SK-N-SH (cell line): ENCODE measurements around the gene GTF2H4. TPM values are rescaled to one million over a fixed set of nuclear protein-coding genes. Genes with fewer than 3 reads are reported as not detected.

Experiments
- CTCF ChIA-PET: fragments of 300-600, 350-600 bp; formaldehyde crosslinking; extraction: SDS; loops from one replicate; lab custom pipeline; 2021; lab: Yijun Ruan, JAX
- POLR2A ChIA-PET: fragments of 350-600 bp; sonication (Branson Sonifier 250); formaldehyde crosslinking; extraction: SDS; loops from one replicate; lab custom pipeline; 2020; ENCODE audit warnings: antibody characterized with exemption, inconsistent platforms; lab: Yijun Ruan, JAX
- DNase-seq: peaks from one replicate; pipeline ENCODE4 v3.0.0; 2012
- H2AFZ ChIP-seq: fragments of 200-600 bp; sonication (generic); 2 replicates; pipeline ENCODE4 v1.8.1; 2016; ENCODE audit warnings: antibody characterized with exemption, mild to moderate bottlenecking, low read depth
- H3F3A ChIP-seq: fragments of 200-600 bp; sonication (generic); replicated peaks from 2 replicates; pipeline ENCODE3; 2016; ENCODE audit warnings: antibody characterized with exemption, mild to moderate bottlenecking; ENCODE audit not compliant: insufficient read depth
- H3K27ac ChIP-seq, 2 experiments: fragments of 200-500 bp in 1 of 2; fragments of 200-600 bp in 1 of 2; sonication (Bioruptor generic) in 1 of 2; sonication (generic), shearing (Covaris generic) in 1 of 2; 2 replicates each; pipeline versions ENCODE4 v1.5.1 to v1.6.1; 2014 to 2016; ENCODE audit warnings: low read depth in 2 of 2, inconsistent platforms in 1 of 2, low read length in 1 of 2, mild to moderate bottlenecking in 1 of 2, mixed read lengths in 1 of 2
- H3K27me3 ChIP-seq: fragments of 200-600 bp; sonication (generic), shearing (Covaris generic); 2 replicates; pipeline ENCODE4 v1.6.1; 2016; ENCODE audit warnings: mixed run types; ENCODE audit not compliant: insufficient read depth
- H3K36me3 ChIP-seq, 2 experiments: fragments of 200-500 bp in 1 of 2; fragments of 200-600 bp in 1 of 2; sonication (Bioruptor generic) in 1 of 2; sonication (generic) in 1 of 2; replicated peaks in 1 of 2; 2 replicates each; pipeline versions ENCODE3 to v1.5.1; 2014 to 2016; ENCODE audit warnings: low read length in 1 of 2, mild to moderate bottlenecking in 1 of 2; ENCODE audit not compliant: insufficient read depth in 2 of 2, control insufficient read depth in 1 of 2
- H3K4me1 ChIP-seq, 2 experiments: fragments of 200-500 bp in 1 of 2; fragments of 200-600 bp in 1 of 2; sonication (Bioruptor generic) in 1 of 2; sonication (generic), shearing (Covaris generic) in 1 of 2; 2 replicates each; pipeline versions ENCODE4 v1.5.1 to v1.6.1; 2014 to 2016; ENCODE audit warnings: low read depth in 1 of 2, low read length in 1 of 2, mixed run types in 1 of 2; ENCODE audit not compliant: insufficient read depth in 2 of 2, control insufficient read depth in 1 of 2
- H3K4me2 ChIP-seq: fragments of 200-600 bp; sonication (generic), shearing (Covaris generic); 2 replicates; pipeline ENCODE4 v1.6.1; 2017; ENCODE audit warnings: mixed run types
- H3K4me3 ChIP-seq, 2 experiments: fragments of 200-500 bp in 1 of 2; fragments of 200-600 bp in 1 of 2; sonication (Bioruptor generic) in 1 of 2; sonication (generic), shearing (Covaris generic) in 1 of 2; 2 replicates each; pipeline versions ENCODE4 v1.5.1 to v1.8.1; 2014 to 2016; ENCODE audit warnings: low read depth in 2 of 2, inconsistent platforms in 1 of 2, low read length in 1 of 2, mild to moderate bottlenecking in 1 of 2, mixed read lengths in 1 of 2, moderate library complexity in 1 of 2
- H3K79me2 ChIP-seq: fragments of 200-600 bp; sonication (generic); 2 replicates; pipeline ENCODE4 v1.8.1; 2017; ENCODE audit warnings: mild to moderate bottlenecking; ENCODE audit not compliant: insufficient read depth
- H3K9ac ChIP-seq: fragments of 200-600 bp; sonication (generic); 2 replicates; pipeline ENCODE4 v1.6.1; 2017; ENCODE audit warnings: mixed run types
- H3K9me2 ChIP-seq: fragments of 200-600 bp; sonication (generic); 2 replicates; pipeline ENCODE4 v1.6.1; 2017; ENCODE audit warnings: mixed run types
- H3K9me3 ChIP-seq: fragments of 200-600 bp; sonication (generic); 2 replicates; pipeline ENCODE4 v1.6.1; 2017; ENCODE audit warnings: mixed run types, mild to moderate bottlenecking, moderate library complexity
- H4K20me1 ChIP-seq: fragments of 200-600 bp; sonication (generic); 2 replicates; pipeline ENCODE4 v1.6.1; 2017; ENCODE audit warnings: mild to moderate bottlenecking, mixed run types; ENCODE audit not compliant: insufficient read depth
- EP300 ChIP-seq, 2 experiments: IDR thresholded peaks; 2 replicates each; pipeline versions ENCODE4 v1.4.0 to v1.6.1; 2012; ENCODE audit warnings: borderline replicate concordance in 1 of 2, low read depth in 1 of 2, low read length in 1 of 2
- FOSL2 ChIP-seq: IDR thresholded peaks from 2 replicates; pipeline ENCODE4 v1.4.0; 2012; ENCODE audit warnings: low read depth, mild to moderate bottlenecking, moderate library complexity, borderline replicate concordance
- FOXJ3 ChIP-seq: sonication (generic); formaldehyde crosslinking; IDR thresholded peaks from 2 replicates; pipeline ENCODE4 v1.5.1; 2020; ENCODE audit warnings: mild to moderate bottlenecking, missing genetic modification reagents
- FOXM1 ChIP-seq: IDR thresholded peaks from 2 replicates; pipeline ENCODE4 v1.4.0; 2012; ENCODE audit warnings: low read depth, mild to moderate bottlenecking
- IRF3 ChIP-seq: fragments of 150-350 bp; IDR thresholded peaks from 2 replicates; pipeline ENCODE4 v1.6.1; 2016; ENCODE audit warnings: mild to moderate bottlenecking, low read depth, low read length
- MXI1 ChIP-seq: IDR thresholded peaks from 2 replicates; pipeline ENCODE4 v1.6.1; 2012; ENCODE audit warnings: mild to moderate bottlenecking, low read depth, low read length, improper control_type of control experiment
- NRF1 ChIP-seq: IDR thresholded peaks from 2 replicates; pipeline ENCODE4 v1.6.1; 2012; ENCODE audit warnings: low read depth, mild to moderate bottlenecking, low read length
- PBX3 ChIP-seq: IDR thresholded peaks from 2 replicates; pipeline ENCODE4; 2012
- RAD21 ChIP-seq: IDR thresholded peaks from 2 replicates; pipeline ENCODE4 v1.6.1; 2012; ENCODE audit warnings: mild to moderate bottlenecking, low read length
- RCOR1 ChIP-seq: fragments of 150-350 bp; IDR thresholded peaks from 2 replicates; pipeline ENCODE4 v1.6.1; 2017; ENCODE audit warnings: antibody characterized with exemption, low read length
- SIN3A ChIP-seq: IDR thresholded peaks from 2 replicates; pipeline ENCODE4 v1.6.1; 2012; ENCODE audit warnings: low read depth, mild to moderate bottlenecking, low read length, moderate library complexity, borderline replicate concordance
- SMC3 ChIP-seq: IDR thresholded peaks from 2 replicates; pipeline ENCODE4 v1.6.1; 2012; ENCODE audit warnings: low read depth, low read length, improper control_type of control experiment
- TAF1 ChIP-seq: IDR thresholded peaks from 2 replicates; pipeline ENCODE4 v1.6.1; 2012; ENCODE audit warnings: low read depth, mild to moderate bottlenecking, low read length, moderate library complexity, borderline replicate concordance
- TCF12 ChIP-seq: IDR thresholded peaks from 2 replicates; pipeline ENCODE4 v1.4.0; 2012
- TEAD4 ChIP-seq: IDR thresholded peaks from 2 replicates; pipeline ENCODE4 v1.4.0; 2012; ENCODE audit warnings: mild to moderate bottlenecking, borderline replicate concordance; ENCODE audit not compliant: insufficient read depth
- YY1 ChIP-seq: IDR thresholded peaks from 2 replicates; pipeline ENCODE4 v1.4.0; 2012; ENCODE audit warnings: low read depth, mild to moderate bottlenecking
- ZBTB33 ChIP-seq: IDR thresholded peaks from 2 replicates; pipeline ENCODE4 v1.4.0; 2012; ENCODE audit warnings: low read depth, borderline replicate concordance
- WGBS: methylation state at CpG from one replicate; pipeline ENCODE4 v1.1.6; 2017; ENCODE audit warnings: low lambda C conversion rate; 5-methylcytosine and 5-hydroxymethylcytosine counted together
- polyA plus RNA-seq, 3 experiments: library from polyadenylated mRNA; depleted of rRNA; stranded (reverse); fragments of >200 nt; gene quantifications; 2 replicates each; pipeline ENCODE4 v1.2.3, GENCODE V29; 2012
- TF ChIP-seq, protein P1 (sequence below): IDR thresholded peaks from 2 replicates; pipeline ENCODE4 v1.6.1; 2012; ENCODE audit warnings: mild to moderate bottlenecking, low read depth, low read length, moderate library complexity
- TF ChIP-seq, protein P2 (sequence below): IDR thresholded peaks from 2 replicates; pipeline ENCODE4 v1.4.0; 2012; ENCODE audit warnings: low read depth, borderline replicate concordance
- TF ChIP-seq, protein P3 (sequence below): IDR thresholded peaks from 2 replicates; pipeline ENCODE4 v1.4.0; 2012; ENCODE audit warnings: low read depth

GTF2H4 gene
- polyA plus RNA-seq, 1 of the 3 experiments (the other 2 are of a cell fraction) = 30.7 TPM

DNA sequence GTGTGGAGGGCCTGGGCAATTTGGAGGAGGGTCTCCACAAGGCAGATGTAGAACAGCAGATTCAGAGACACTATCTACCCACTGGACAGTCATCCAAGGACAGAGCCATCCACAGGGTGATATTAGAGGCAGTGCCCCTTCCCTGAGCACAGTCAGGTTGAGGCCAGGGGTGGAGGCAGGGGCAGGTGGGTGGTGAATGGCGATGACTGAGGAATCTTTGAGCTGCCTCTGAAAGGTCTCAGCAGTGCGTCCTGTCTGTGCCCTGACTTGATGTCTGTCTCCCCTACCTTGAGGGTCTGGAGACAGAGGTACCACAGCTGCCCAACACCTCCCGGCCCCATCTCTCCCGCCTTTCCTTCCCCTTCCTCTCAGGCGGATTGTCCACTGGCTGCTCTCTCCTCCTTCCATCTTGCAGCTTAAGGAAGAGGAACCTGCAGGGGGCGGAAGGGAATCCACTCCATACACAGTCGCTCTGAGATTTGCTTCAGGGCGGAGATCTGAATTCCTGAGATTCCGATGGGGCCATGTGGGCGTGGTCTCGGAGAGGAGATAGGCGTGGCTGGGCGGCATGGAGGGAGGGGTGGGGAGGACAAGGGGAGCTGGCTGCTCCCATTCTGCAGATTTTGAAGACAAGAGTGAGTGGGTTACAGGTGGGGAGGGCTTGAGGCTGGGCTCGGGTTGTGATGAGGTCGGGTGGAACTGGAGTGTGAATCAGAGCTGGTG lies 34.5 kb downstream of the GTF2H4 start:
- Histone ChIP-seq H3K27ac (no peak overlapping the region), H3K27me3 (peaks cover 11% of the 10 kb centered on the region; the same call in 1 of the 2 replicates), H3K36me3 (no peaks in the 10 kb centered on the region), H3F3A (no peaks in the 10 kb centered on the region), H2AFZ (peak overlapping the region; percentile 89; the same call in 1 of the 2 replicates), H3K4me1 (peaks cover 0 to 4% of the 10 kb centered on the region in 2 experiments; a peak in 1 of 4 replicates), H3K4me3 (peak overlapping the region in 1 of 2 experiments; percentile 35; a peak in 1 of 4 replicates), H4K20me1 (no peaks in the 10 kb centered on the region), H3K79me2 (no peaks in the 10 kb centered on the region), H3K4me2 (peak overlapping the region; percentile 65), H3K9me2 (no peaks in the 10 kb centered on the region), H3K9me3 (no peaks in the 10 kb centered on the region), H3K9ac (no peak overlapping the region)
- ChIA-PET CTCF (interaction anchor here (0.7 to 1.4 kb wide), 2 partner anchors 17 to 18 kb away, joined by 3 read pairs; no protein-coding TSS in a partner anchor), POLR2A (interaction anchor here (0.6 kb wide), 1 partner anchor 24 kb away, joined by 3 read pairs; no protein-coding TSS in a partner anchor)
- peak; percentile 41 for DNase-seq
- WGBS = 2% methylated on average over 14 of the region's 15 CpGs
- TF ChIP-seq TCF12 (0 out of 2 replicates have a peak, but pooled peaks have one; percentile 15), FOXM1 (no peak), IRF3 (no peak), MXI1 (no peak), NRF1 (no peak), EP300 (IDR thresholded peaks at IDR 0.05; ENCODE audit: borderline replicate concordance in 1 of 2, low read depth in 1 of 2, low read length in 1 of 2) (no peak), FOXJ3 (no peak), PBX3 (no peak), FOSL2 (no peak), ZBTB33 (no peak), RCOR1 (no peak), YY1 (peak; percentile 59; the same call in 1 of the 2 replicates), RAD21 (peak; percentile 35), SIN3A (peak; percentile 30; the same call in 1 of the 2 replicates), SMC3 (peak; percentile 54), TAF1 (peak; percentile 29; the same call in 1 of the 2 replicates), TEAD4 (peak; percentile 85)
- TF ChIP-seq, protein P1, sequence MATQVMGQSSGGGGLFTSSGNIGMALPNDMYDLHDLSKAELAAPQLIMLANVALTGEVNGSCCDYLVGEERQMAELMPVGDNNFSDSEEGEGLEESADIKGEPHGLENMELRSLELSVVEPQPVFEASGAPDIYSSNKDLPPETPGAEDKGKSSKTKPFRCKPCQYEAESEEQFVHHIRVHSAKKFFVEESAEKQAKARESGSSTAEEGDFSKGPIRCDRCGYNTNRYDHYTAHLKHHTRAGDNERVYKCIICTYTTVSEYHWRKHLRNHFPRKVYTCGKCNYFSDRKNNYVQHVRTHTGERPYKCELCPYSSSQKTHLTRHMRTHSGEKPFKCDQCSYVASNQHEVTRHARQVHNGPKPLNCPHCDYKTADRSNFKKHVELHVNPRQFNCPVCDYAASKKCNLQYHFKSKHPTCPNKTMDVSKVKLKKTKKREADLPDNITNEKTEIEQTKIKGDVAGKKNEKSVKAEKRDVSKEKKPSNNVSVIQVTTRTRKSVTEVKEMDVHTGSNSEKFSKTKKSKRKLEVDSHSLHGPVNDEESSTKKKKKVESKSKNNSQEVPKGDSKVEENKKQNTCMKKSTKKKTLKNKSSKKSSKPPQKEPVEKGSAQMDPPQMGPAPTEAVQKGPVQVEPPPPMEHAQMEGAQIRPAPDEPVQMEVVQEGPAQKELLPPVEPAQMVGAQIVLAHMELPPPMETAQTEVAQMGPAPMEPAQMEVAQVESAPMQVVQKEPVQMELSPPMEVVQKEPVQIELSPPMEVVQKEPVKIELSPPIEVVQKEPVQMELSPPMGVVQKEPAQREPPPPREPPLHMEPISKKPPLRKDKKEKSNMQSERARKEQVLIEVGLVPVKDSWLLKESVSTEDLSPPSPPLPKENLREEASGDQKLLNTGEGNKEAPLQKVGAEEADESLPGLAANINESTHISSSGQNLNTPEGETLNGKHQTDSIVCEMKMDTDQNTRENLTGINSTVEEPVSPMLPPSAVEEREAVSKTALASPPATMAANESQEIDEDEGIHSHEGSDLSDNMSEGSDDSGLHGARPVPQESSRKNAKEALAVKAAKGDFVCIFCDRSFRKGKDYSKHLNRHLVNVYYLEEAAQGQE = no peak
- TF ChIP-seq, protein P2, sequence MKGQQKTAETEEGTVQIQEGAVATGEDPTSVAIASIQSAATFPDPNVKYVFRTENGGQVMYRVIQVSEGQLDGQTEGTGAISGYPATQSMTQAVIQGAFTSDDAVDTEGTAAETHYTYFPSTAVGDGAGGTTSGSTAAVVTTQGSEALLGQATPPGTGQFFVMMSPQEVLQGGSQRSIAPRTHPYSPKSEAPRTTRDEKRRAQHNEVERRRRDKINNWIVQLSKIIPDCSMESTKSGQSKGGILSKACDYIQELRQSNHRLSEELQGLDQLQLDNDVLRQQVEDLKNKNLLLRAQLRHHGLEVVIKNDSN = no peak
- TF ChIP-seq, protein P3, sequence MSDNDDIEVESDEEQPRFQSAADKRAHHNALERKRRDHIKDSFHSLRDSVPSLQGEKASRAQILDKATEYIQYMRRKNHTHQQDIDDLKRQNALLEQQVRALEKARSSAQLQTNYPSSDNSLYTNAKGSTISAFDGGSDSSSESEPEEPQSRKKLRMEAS = no peak
